ENCODE results near the gene PCNX2. TPM values are rescaled to one million over a fixed set of nuclear protein-coding genes. Genes with fewer than 3 reads are reported as not detected.

The PCNX2 gene
- total and polyA plus RNA-seq, 2 of the 8 experiments (the other 6 are each of a cell fraction or from before 2014, with no cell fraction given), result 46.1 to 57.6 TPM

DNA sequence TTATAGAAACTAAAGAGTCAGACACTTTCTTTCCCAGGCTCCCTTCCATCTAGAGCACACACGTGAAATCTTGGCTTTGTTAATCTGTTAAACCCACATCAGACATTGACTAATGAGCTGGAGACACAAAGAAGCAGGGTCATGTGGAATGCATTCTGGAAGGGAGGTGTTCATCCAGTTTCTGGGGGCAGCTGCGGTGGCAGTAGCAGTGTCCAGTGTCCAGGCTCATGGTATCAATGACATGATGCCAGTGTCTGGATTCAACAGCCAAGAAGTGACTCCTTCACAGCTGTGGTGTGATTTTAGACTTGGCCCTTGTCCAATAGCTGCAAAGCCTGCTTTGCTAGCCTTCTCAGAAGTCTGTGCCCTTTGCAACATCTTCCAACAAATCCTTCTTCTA is 249.9 kb downstream of the PCNX2 start:
- Histone ChIP-seq H3K14ac (ENCODE audit: insufficient read length) (no peak overlapping the region), H3K4me2 (ENCODE audit: insufficient read depth in 1 of 2, low read depth in 2 of 2, low read length in 2 of 2) (no peak overlapping the region), H3K18ac (ENCODE audit: extremely low read depth, low read length) (no peak overlapping the region), H4K91ac (replicated peaks; ENCODE audit: insufficient read length, low read length) (no peak overlapping the region), H3K4me1 (replicated peaks in 1 of 4; ENCODE audit: control insufficient read depth in 3 of 4, insufficient read depth in 4 of 4, low read length in 3 of 4) (no peaks in the 10 kb centered on the region), H3K27ac (ENCODE audit: low read depth, low read length) (no peak overlapping the region), H2AFZ (ENCODE audit: low read length) (no peak overlapping the region), H2BK120ac (replicated peaks; ENCODE audit: low read depth, low read length) (no peak overlapping the region), H2BK15ac (ENCODE audit: low read length) (no peak overlapping the region), H3K4ac (replicated peaks; ENCODE audit: insufficient read length, low read depth, low read length) (no peak overlapping the region), H3K79me2 (ENCODE audit: control insufficient read depth in 1 of 2, insufficient read depth in 2 of 2, low read length in 2 of 2) (no peaks in the 10 kb centered on the region), H4K5ac (ENCODE audit: insufficient read length, low read depth, low read length) (no peak overlapping the region), H3K9ac (replicated peaks in 1 of 4; ENCODE audit: extremely low read depth in 1 of 4, low read depth in 3 of 4, low read length in 3 of 4) (no peak overlapping the region), H3K27me3 (replicated peaks in 1 of 4; ENCODE audit: control insufficient read depth in 3 of 4, extremely low read depth in 1 of 4, insufficient read depth in 3 of 4, low read length in 3 of 4) (no peaks in the 10 kb centered on the region), H3K4me3 (ENCODE audit: extremely low read depth in 1 of 4, insufficient read depth in 2 of 4, low read depth in 3 of 4, low read length in 4 of 4) (no peak overlapping the region), H2BK12ac (ENCODE audit: low read depth, low read length) (no peak overlapping the region), H3K79me1 (ENCODE audit: low read depth, low read length) (no peaks in the 10 kb centered on the region), H3K23me2 (ENCODE audit: low read depth, low read length) (no peaks in the 10 kb centered on the region), H3K9me3 (ENCODE audit: insufficient read depth in 2 of 2, low read depth in 1 of 2, low read length in 1 of 2) (no peaks in the 10 kb centered on the region), H2BK5ac (ENCODE audit: low read depth, low read length) (no peak overlapping the region), H3K23ac (ENCODE audit: insufficient read length) (no peak overlapping the region), H3K56ac (replicated peaks; ENCODE audit: insufficient read length, low read depth, low read length) (no peak overlapping the region), H4K8ac (ENCODE audit: extremely low read depth, insufficient read depth, low read length) (no peak overlapping the region), H3K36me3 (ENCODE audit: control insufficient read depth in 2 of 4, insufficient read depth in 4 of 4, low read length in 3 of 4) (peaks cover 0 to 7% (median 0%) of the 10 kb centered on the region in 4 experiments; a peak in 2 of 8 replicates), H2BK20ac (ENCODE audit: low read length) (no peak overlapping the region), H4K20me1 (replicated peaks in 1 of 2; ENCODE audit: control insufficient read depth in 1 of 2, insufficient read depth in 2 of 2, low read length in 2 of 2) (no peaks in the 10 kb centered on the region), H2AK5ac (ENCODE audit: low read depth, low read length) (no peak overlapping the region)
- TF ChIP-seq POLR2A (IDR thresholded peaks at IDR 0.05; ENCODE audit: control extremely low read depth in 1 of 2, low read depth in 2 of 2, low read length in 2 of 2) (no peak), ASH2L (IDR thresholded peaks at IDR 0.05; ENCODE audit: low read length) (no peak), HDAC6 (IDR thresholded peaks at IDR 0.05; ENCODE audit: low read depth, low read length) (no peak), ZNF274 (IDR thresholded peaks at IDR 0.05; ENCODE audit: borderline replicate concordance, extremely low read depth, low read length) (no peak), RAD21 (IDR thresholded peaks at IDR 0.05 in 1 of 2, conservative IDR thresholded peaks at IDR 0.05 in 1 of 2; ENCODE audit: low read depth in 2 of 2, low read length in 2 of 2) (no peak), SIN3A (conservative IDR thresholded peaks at IDR 0.05 in 1 of 2, IDR thresholded peaks at IDR 0.05 in 1 of 2; ENCODE audit: low read depth in 1 of 2, low read length in 2 of 2) (no peak), HDAC2 (IDR thresholded peaks at IDR 0.05; ENCODE audit: borderline replicate concordance in 1 of 2, low read depth in 2 of 2, low read length in 2 of 2) (no peak), RFX5 (IDR thresholded peaks at IDR 0.05; ENCODE audit: borderline replicate concordance, low read depth, low read length) (no peak), JUN (IDR thresholded peaks at IDR 0.05; ENCODE audit: low read depth, low read length) (no peak), BCL11A (IDR thresholded peaks at IDR 0.05; ENCODE audit: low read depth in 2 of 2, low read length in 2 of 2) (no peak), TAF1 (IDR thresholded peaks at IDR 0.05; ENCODE audit: low read depth, low read length) (no peak)
- POLR2A ChIA-PET (ENCODE audit: partially characterized antibody), result no interaction called here
- no peak for DNase-seq (ENCODE audit: low read depth in 1 of 2, low spot score in 2 of 2)
- no peak for FAIRE-seq
- CTCF ChIA-PET (ENCODE audit: partially characterized antibody), result no interaction called here
- 95% methylated on average over 2 of the region's 2 CpGs; no CpG with 5 or more reads in 1 of the 2 experiments for WGBS, 2 experiments (ENCODE audit: extremely low coverage in 1 of 2, insufficient coverage in 1 of 2, insufficient read length in 1 of 2, insufficient replicate concordance in 2 of 2, low coverage in 1 of 2, low lambda C conversion rate in 2 of 2, missing lambda C conversion rate in 1 of 2)
